Amniotic epithelial cell (primary cell): Measurements from ENCODE around the gene TGFB2.

ENCODE experiments used
- DNase-seq: peaks from one replicate; pipeline ENCODE4 v3.0.0-alpha.2; 2010; ENCODE audit warnings: low read depth

TGFB2 gene

DNA sequence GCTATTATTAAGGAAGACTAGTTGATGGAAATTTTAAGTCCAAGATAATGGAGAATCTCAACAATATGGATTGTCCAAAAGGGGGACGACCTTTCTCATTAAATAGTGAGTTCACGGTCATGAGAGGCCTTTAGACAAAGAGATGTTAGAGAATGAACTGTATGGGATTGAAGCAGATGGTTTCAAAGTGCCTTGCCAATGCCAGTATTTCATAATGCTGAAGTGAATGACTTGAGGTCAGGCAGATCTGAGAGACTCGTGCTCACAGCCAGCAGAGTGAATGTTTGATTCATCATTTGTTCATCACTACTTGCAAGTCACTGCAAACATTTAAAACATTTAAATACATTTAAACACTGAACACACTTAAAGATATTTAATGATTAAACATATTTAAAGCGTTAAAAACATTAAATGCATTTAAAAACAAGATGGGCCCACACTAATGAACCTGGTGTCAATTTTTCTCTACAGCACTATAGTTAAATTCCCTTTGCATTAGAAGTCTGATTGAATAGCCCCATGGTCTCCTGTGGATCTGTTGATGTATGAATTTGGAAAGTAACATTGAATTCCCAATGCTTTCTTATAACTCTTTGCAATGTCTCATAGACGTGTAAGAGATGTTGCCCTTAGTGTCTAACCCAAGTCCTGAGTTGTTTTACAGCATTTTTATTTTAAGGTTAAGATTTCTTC, 80.7 kb downstream of the TGFB2 start:
- DNase-seq = peak; percentile 85

DNA sequence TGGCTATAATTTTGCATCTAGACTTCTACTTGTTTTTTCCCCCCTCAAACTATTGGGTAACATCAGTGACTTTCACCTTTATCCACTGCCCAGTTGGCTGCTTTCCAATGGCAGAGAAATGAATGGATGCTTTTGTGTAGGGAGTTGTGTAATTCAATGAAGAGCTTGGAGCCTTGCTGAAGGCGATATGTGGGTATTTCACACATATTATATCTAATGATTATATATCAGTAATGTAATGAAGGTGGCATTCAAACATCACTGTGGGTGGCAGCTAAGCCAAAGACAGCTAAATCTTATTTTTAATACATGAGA, 81.2 kb downstream of the TGFB2 start:
- DNase-seq = peak; percentile 87

DNA sequence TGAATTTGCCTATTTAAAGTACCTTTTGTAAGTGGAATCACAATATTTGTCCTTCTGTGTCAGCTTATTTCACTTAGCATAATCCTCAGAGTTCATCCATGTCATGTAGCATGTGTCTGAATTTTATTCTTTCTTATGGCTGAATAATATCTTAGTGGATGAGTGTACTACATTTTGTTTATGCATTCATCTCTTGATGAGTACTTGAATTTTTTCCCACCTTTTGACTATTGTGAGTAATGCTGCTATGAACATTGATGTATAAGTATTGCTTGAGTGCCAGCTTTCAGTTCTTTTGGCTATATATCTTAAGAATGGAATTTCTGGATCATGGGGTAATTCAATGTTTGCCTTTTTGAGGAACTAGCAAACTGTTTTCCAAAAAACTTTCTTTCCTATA, 84.2 kb downstream of the TGFB2 start:
- DNase-seq = no peak

- DNase-seq = no peak
These were observed 85.2 kb downstream of the TGFB2 start for GRCh38 chr1:218430346-218430745.

- peak; percentile 72 for DNase-seq
These were observed 85.7 kb downstream of the TGFB2 start for GRCh38 chr1:218430822-218431221.

- no peak for DNase-seq
These were observed 86.3 kb downstream of the TGFB2 start for GRCh38 chr1:218431476-218431875.

DNA sequence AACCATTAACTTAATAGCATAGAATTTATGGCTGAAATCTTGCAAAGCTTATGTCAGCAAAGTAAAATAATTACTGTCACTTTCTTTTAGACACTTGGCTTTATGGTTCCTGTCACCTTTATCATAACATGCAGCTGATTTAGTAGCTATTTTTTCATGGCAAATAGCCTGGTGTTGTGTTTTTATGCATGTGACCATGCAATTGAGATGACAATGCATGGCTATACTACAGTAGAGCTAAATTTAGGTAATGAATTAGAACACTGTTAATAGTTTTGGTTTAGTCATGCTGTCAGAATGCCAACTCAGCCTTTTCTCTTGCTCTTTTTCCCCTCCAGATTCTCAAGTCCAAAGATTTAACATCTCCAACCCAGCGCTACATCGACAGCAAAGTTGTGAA, 88.6 kb downstream of the TGFB2 start:
- no peak for DNase-seq

GRCh38 chr1:218435528-218435927, 90.4 kb downstream of the TGFB2 start:
- no peak for DNase-seq

GRCh38 chr1:218436346-218436745, 91.2 kb downstream of the TGFB2 start:
- DNase-seq = no peak

DNA sequence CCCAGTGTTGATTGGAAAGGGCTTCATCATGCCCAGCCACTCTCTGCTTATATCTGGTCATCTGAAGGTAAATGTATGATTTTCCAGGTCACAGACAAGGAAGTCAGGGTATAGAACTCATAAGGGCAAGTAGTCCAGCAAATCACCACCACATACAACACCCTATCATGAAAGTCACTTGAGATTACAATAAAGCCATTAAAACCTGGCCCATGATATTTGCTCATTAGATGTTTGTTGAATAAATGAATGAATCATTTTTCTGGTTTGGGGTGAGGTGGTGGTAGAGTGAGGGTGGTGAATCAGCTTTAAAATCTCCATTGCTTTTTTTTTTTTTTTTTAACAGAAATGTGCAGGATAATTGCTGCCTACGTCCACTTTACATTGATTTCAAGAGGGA, 91.9 kb downstream of the TGFB2 start:
- DNase-seq = no peak

GRCh38 chr1:218439541-218440295, 94.6 kb downstream of the TGFB2 start:
- peak; percentile 65 for DNase-seq

GRCh38 chr1:218443255-218443654, 98.1 kb downstream of the TGFB2 start:
- no peak for DNase-seq

DNA sequence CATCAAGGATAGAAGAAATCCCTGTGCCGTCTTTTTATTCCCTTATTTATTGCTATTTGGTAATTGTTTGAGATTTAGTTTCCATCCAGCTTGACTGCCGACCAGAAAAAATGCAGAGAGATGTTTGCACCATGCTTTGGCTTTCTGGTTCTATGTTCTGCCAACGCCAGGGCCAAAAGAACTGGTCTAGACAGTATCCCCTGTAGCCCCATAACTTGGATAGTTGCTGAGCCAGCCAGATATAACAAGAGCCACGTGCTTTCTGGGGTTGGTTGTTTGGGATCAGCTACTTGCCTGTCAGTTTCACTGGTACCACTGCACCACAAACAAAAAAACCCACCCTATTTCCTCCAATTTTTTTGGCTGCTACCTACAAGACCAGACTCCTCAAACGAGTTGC, 99.0 kb downstream of the TGFB2 start:
- DNase-seq = no peak

- no peak for DNase-seq
These were observed 99.5 kb downstream of the TGFB2 start for GRCh38 chr1:218444588-218444987.

DNA sequence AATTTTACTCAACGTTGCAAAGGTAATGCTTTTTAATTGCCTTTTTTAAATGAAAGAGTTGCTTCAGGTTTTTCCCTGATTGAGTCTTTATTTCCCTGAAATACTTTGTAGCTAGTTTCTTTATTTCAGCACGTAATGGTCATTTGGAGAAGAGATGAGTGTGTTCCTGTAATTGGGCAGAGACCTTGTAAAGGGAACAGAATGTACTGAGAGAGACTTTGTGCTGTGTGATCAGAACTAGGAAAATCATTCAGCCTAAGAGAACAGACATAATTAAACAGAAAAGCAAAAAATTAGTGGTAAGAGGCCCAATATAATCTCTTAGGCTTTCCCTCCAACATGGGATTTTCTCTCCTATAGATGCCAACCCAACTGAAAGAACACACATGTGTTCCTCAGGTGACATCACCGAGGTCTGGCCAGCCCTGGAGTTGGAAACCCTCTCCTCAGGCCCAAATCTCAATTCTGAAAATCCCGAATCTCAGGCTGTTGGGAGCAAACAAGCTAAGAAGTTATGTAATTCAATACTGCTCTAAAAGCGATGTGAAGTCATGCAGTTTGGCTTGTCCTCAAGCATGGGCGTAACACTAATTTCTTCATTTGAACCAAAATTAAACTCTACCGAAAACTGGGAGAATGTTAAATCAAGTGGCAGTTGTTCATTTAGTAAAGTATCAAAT, 102.0 kb downstream of the TGFB2 start:
- DNase-seq = no peak

- DNase-seq = no peak
These were observed 106.3 kb downstream of the TGFB2 start for GRCh38 chr1:218451415-218451814.

DNA sequence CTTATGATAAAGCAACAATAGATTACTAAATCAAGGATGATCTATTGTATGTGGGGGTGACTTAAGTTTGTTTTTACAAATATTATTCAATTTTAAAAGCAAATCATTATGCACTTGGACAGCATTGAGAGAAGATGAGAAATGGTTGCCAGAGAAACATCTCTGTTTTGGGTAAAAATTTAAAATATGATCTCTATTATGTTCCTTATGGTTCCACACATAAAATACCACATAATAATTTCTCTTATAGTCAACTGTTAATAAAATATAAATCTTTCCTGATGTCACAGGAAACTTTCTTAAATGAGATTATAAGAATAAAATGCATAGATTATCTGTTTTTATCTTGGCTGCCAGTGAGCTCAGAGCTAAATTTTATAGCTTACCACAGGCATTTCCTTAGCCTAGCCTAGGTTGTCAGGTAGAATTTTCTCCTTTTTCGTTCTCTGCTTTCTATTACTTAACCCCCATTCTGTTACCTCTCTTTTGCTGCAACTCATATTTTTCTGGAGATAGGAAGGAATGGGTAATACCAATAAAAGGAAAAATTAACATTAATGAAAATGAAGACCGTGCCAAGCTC, 109.7 kb downstream of the TGFB2 start:
- DNase-seq = no peak

- no peak for DNase-seq
These were observed 111.3 kb downstream of the TGFB2 start for GRCh38 chr1:218456444-218456843.

DNA sequence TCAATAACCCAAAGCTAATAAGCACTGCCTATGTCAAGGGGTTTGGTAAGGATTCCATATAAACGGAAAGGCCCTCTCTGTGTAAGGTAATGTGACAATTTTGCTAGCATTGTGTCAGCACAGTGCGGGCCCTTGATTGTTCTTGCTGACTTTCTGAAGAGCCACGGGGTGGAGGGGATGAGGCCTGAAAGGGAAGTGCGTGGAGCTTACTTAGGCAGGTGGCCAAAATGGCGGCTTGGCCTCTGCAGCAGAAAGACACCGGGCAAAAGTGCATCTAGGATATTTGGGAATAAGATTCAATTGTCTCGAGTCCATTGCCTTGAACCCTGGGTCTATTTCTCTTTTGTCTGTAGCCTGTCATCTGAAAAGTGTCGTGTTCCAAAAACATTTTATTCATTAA, 114.3 kb downstream of the TGFB2 start:
- DNase-seq = no peak

GRCh38 chr1:218459878-218460711, 115.0 kb downstream of the TGFB2 start:
- DNase-seq = peak; percentile 65

- no peak for DNase-seq
These were observed 116.2 kb downstream of the TGFB2 start for GRCh38 chr1:218461351-218461750.

- no peak for DNase-seq
These were observed 117.0 kb downstream of the TGFB2 start for GRCh38 chr1:218462116-218462515.
